Thoracic aorta (tissue), 2 donors: ENCODE measurements around the gene PRPSAP1. TPM values are rescaled to one million over a fixed set of nuclear protein-coding genes. Genes with fewer than 3 reads are reported as not detected.
"Not testable (repeated sequence)": the region's sequence is repeated elsewhere in the genome, so short reads cannot be mapped to it uniquely, and the experiment has no call there.

ENCODE experiments used
- ATAC-seq: fragments of 150-250 bp; one replicate; pipeline ENCODE4 v1.8.0; 2017; ENCODE audit warnings: low read depth; ENCODE audit not compliant: insufficient number of reproducible peaks, low FRiP score
- DNase-seq: peaks from one replicate; pipeline ENCODE4 v3.0.0-alpha.2; 2020; ENCODE audit warnings: low spot score
- H3K27ac ChIP-seq, 2 donors: fragments of 200-600 bp; sonication (generic); 1 replicate in 1 of 2; 2 replicates in 1 of 2; pipeline ENCODE4 v1.5.1; 2016; ENCODE audit warnings: mild to moderate bottlenecking in 2 of 2, moderate library complexity in 2 of 2
- H3K27me3 ChIP-seq: fragments of 200-600 bp; sonication (generic); replicated peaks from 2 replicates; pipeline ENCODE4 v1.6.0; 2016; ENCODE audit warnings: mild to moderate bottlenecking; ENCODE audit not compliant: insufficient read depth
- H3K36me3 ChIP-seq: fragments of 200-600 bp; sonication (generic); one replicate; pipeline ENCODE4 v1.5.1; 2016
- H3K4me1 ChIP-seq, 2 donors: fragments of 200-600 bp; sonication (generic); 1 replicate in 1 of 2; 2 replicates in 1 of 2; pipeline versions ENCODE4 v1.5.1 to v1.6.0; 2016; ENCODE audit warnings: low read depth in 2 of 2, mild to moderate bottlenecking in 1 of 2; ENCODE audit not compliant: control insufficient read depth in 1 of 2
- H3K4me3 ChIP-seq: fragments of 200-600 bp; sonication (generic); 2 replicates; pipeline ENCODE4 v1.5.1; 2016; ENCODE audit warnings: mild to moderate bottlenecking
- H3K9me3 ChIP-seq: fragments of 200-600 bp; sonication (generic); 2 replicates; pipeline ENCODE4 v1.5.1; 2016
- CTCF ChIP-seq: fragments of 200-600 bp; sonication (generic); IDR thresholded peaks from one replicate; pipeline ENCODE4 v1.5.1; 2019; ENCODE audit warnings: antibody characterized with exemption
- total RNA-seq, 2 donors: library from RNA; depleted of rRNA; stranded (reverse); fragments of >200 nt; gene quantifications; one replicate each; pipeline versions ENCODE4 v1.1.0 to v1.2.3, GENCODE V29; 2016

PRPSAP1 gene
- total RNA-seq, 2 donors from 2014 or later = 57.8 to 83.9 TPM

GRCh38 chr17:76363107-76363842 is 9.6 kb upstream of the PRPSAP1 start:
- H3K4me1 ChIP-seq = no peaks in the 10 kb centered on the region
- no peak overlapping the region for H3K4me3 ChIP-seq
- ATAC-seq (no peak), DNase-seq (no peak)
- no peaks in the 10 kb centered on the region for H3K27me3 ChIP-seq
- no peaks in the 10 kb centered on the region for H3K36me3 ChIP-seq
- no peak for TF ChIP-seq CTCF
- no peaks in the 10 kb centered on the region for H3K9me3 ChIP-seq
- no peak overlapping the region for H3K27ac ChIP-seq

DNA sequence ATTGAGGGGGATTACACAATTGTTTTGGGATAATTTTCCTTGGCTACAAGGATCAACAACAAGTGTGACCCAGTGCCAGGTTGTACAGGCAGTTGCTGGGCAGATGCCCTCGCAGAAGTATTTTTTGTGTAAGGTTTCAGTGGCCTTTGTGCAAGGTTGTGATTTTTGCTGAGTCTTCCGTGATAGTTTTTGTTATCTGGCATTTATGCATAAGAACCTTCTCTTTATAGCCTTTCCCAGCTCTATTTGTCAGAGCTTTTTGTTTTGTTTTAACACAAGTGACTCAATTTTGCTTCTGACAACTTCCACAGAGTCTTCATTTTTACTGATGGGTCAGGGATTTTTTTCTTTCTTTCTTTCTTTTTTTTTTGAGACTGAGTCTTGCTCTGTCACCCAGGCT is 6.7 kb upstream of the PRPSAP1 start:
- H3K27ac ChIP-seq = no peak overlapping the region
- H3K9me3 ChIP-seq = no peaks in the 10 kb centered on the region
- ATAC-seq (no peak), DNase-seq (no peak)
- no peaks in the 10 kb centered on the region for H3K4me1 ChIP-seq
- no peaks in the 10 kb centered on the region for H3K36me3 ChIP-seq
- no peak overlapping the region for H3K4me3 ChIP-seq
- TF ChIP-seq CTCF = no peak
- H3K27me3 ChIP-seq = no peaks in the 10 kb centered on the region

DNA sequence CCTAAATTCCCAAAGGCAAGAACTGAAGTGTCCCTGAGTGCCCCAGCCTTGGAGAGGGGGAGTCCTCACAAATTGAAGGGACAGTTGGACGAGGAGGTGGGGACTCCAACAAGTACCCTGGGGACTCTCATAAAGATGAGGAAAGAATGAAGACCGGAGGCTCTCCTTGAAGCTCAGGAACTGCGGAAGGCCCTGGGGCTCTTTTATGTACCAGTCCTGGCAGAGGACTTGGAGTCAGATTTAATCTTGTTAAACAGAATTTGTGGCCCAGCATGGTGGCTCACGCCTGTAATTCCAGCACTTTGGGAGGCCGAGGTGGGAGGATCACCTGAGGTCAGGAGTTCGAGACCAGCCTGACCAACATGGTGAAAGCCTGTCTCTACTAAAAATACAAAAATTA is 6.1 kb upstream of the PRPSAP1 start:
- ATAC-seq, H3K9me3 ChIP-seq, DNase-seq, H3K27me3 ChIP-seq, H3K4me3 ChIP-seq, H3K4me1 ChIP-seq, H3K27ac ChIP-seq, H3K36me3 ChIP-seq: not testable (repeated sequence)

GRCh38 chr17:76359375-76359774 is 5.7 kb upstream of the PRPSAP1 start:
- ATAC-seq (no peak), DNase-seq (no peak)
- Histone ChIP-seq H3K4me3 (no peak overlapping the region), H3K27me3 (no peaks in the 10 kb centered on the region), H3K4me1 (peaks cover 0 to 1% of the 10 kb centered on the region in 2 donors), H3K9me3 (no peaks in the 10 kb centered on the region), H3K27ac (no peak overlapping the region), H3K36me3 (no peaks in the 10 kb centered on the region)
- TF ChIP-seq CTCF = no peak

- TF ChIP-seq CTCF = no peak
- ATAC-seq = no peak
These were observed 4.0 kb upstream of the PRPSAP1 start for GRCh38 chr17:76357597-76358158.

More at GRCh38 chr17:76357597-76358158, 4.0 kb upstream of the PRPSAP1 start:
- no peaks in the 10 kb centered on the region for H3K9me3 ChIP-seq
- no peaks in the 10 kb centered on the region for H3K36me3 ChIP-seq
- H3K4me1 ChIP-seq = peaks cover 0 to 4% of the 10 kb centered on the region in 2 donors
- DNase-seq = no peak
- H3K27me3 ChIP-seq = no peaks in the 10 kb centered on the region
- H3K27ac ChIP-seq = no peak overlapping the region
- no peak overlapping the region for H3K4me3 ChIP-seq
